ENCODE results near the gene DIO1. TPM values are rescaled to one million over a fixed set of nuclear protein-coding genes. Genes with fewer than 3 reads are reported as not detected.
A peak's percentile ranks its signal among the peaks of the same experiment; 100 is the strongest.

The DIO1 gene
- total and polyA plus RNA-seq, 9 of the 15 experiments (the other 6 are each of a cell fraction or from before 2014, with no cell fraction given): not detected

DNA sequence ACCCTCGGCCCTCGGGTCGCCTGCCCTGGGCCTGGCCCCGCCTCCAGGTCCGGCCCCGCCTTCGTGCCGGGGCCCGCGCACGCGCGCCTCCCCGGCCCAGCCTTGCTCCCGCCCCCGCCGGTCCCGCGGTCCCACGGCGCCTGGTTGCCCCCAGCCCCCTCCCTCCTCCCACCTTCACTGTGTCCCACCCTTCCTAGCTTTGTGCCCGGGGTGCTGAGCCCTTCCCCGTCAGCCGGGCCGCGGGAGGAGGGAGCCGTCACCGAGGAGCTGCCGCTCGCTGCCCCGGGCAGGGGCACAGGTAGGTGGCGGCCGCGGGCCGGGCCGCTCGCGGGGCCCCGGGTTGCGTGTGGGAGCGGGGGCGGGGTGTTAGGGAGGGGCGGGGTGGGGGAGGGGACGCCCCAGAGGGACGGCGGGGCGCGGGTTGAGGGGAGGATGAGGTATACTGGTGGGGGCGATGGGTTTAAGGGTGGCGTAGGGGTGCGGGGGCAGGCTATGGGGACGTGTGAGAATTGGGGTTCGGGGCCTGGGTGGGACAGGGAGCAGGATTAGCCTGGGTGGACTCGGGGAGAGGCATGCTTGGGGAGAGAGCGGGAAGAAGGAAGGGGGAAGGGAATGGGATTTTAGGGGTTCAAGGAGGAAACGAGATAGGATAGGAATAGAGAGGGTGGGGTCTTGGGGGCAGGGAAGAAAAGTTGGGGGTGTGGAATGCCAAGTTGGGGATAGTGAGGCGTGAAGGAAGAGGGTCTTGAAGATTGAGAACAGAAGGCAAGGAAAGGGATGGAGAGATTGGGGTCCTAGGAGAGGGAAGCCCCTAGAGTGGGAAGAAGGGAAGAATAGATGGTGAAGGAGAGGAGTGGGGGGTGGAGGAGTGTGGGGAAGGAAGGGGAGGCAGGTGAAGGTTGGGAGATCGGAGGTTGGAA, 52.5 kb downstream of the DIO1 start, which contains the start of gene LRRC42 (continued):
- TF ChIP-seq, protein P1, sequence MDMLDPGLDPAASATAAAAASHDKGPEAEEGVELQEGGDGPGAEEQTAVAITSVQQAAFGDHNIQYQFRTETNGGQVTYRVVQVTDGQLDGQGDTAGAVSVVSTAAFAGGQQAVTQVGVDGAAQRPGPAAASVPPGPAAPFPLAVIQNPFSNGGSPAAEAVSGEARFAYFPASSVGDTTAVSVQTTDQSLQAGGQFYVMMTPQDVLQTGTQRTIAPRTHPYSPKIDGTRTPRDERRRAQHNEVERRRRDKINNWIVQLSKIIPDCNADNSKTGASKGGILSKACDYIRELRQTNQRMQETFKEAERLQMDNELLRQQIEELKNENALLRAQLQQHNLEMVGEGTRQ (CRISPR knock-in tag; IDR thresholded peaks at IDR 0.05): no peak
- TF ChIP-seq ZNF121 (CRISPR knock-in tag; conservative IDR thresholded peaks at IDR 0.05) (no peak), RBBP5 (IDR thresholded peaks at IDR 0.05; ENCODE audit: borderline replicate concordance, insufficient read depth, low read length, poor library complexity, severe bottlenecking) (peak; percentile 66), ZNF764 (CRISPR knock-in tag; IDR thresholded peaks at IDR 0.05; ENCODE audit: low read depth) (no peak), HINFP (tag; conservative IDR thresholded peaks at IDR 0.05; ENCODE audit: low read depth) (no peak), ZFP36 (IDR thresholded peaks at IDR 0.05; ENCODE audit: low read depth, low read length, partially characterized antibody) (no peak), LARP7 (IDR thresholded peaks at IDR 0.05) (0 out of 2 replicates have a peak, but pooled peaks have one; percentile 53), YBX1 (IDR thresholded peaks at IDR 0.05) (peak; percentile 48; the same call in 1 of the 2 replicates), CCNT2 (IDR thresholded peaks at IDR 0.05; ENCODE audit: borderline replicate concordance, extremely low read depth, insufficient read length, low read depth, low read length) (peak; percentile 51), ZBTB40 (IDR thresholded peaks at IDR 0.05) (peak; percentile 65; the same call in 1 of the 2 replicates), ZBTB40 (CRISPR knock-in tag; IDR thresholded peaks at IDR 0.05) (no peak), RAD51 (IDR thresholded peaks at IDR 0.05; ENCODE audit: borderline replicate concordance, low read depth) (no peak), ZNF232 (CRISPR knock-in tag; IDR thresholded peaks at IDR 0.05) (no peak), ZNF316 (IDR thresholded peaks at IDR 0.05) (no peak)
